ENCODE data around the gene ARID2.

ARID2 gene

GRCh38 chr12:45737638-45738037, 8.1 kb downstream of the ARID2 start:
- Histone ChIP-seq H3K4me3 (ENCODE audit: low read depth in 1 of 2, low read length in 2 of 2) (no peak overlapping the region), H3K27ac (ENCODE audit: low read depth, low read length) (no peak overlapping the region), H3K27me3 (ENCODE audit: control insufficient read depth in 1 of 2, insufficient read depth in 2 of 2, low read length in 2 of 2) (no peaks in the 10 kb centered on the region), H3K4me1 (ENCODE audit: insufficient read depth, low read length) (peaks cover 21% of the 10 kb centered on the region), H3K36me3 (ENCODE audit: insufficient read depth, low read length) (no peaks in the 10 kb centered on the region), H3K9me3 (ENCODE audit: low read length) (no peaks in the 10 kb centered on the region), H3K9ac (ENCODE audit: low read length) (no peak overlapping the region)

GRCh38 chr12:45742590-45742989, 13.1 kb downstream of the ARID2 start:
- Histone ChIP-seq H3K27me3 (ENCODE audit: control insufficient read depth in 1 of 2, insufficient read depth in 2 of 2, low read length in 2 of 2) (no peaks in the 10 kb centered on the region), H3K9me3 (ENCODE audit: low read length) (no peaks in the 10 kb centered on the region), H3K36me3 (ENCODE audit: insufficient read depth, low read length) (no peaks in the 10 kb centered on the region), H3K9ac (ENCODE audit: low read length) (no peak overlapping the region), H3K27ac (ENCODE audit: low read depth, low read length) (no peak overlapping the region), H3K4me1 (ENCODE audit: insufficient read depth, low read length) (no peaks in the 10 kb centered on the region), H3K4me3 (ENCODE audit: low read depth in 1 of 2, low read length in 2 of 2) (no peak overlapping the region)

- Histone ChIP-seq H3K36me3 (ENCODE audit: insufficient read depth, low read length) (no peaks in the 10 kb centered on the region), H3K9ac (ENCODE audit: low read length) (no peak overlapping the region), H3K4me1 (ENCODE audit: insufficient read depth, low read length) (no peaks in the 10 kb centered on the region), H3K4me3 (ENCODE audit: low read depth in 1 of 2, low read length in 2 of 2) (no peak overlapping the region), H3K9me3 (ENCODE audit: low read length) (no peaks in the 10 kb centered on the region), H3K27me3 (ENCODE audit: control insufficient read depth in 1 of 2, insufficient read depth in 2 of 2, low read length in 2 of 2) (no peaks in the 10 kb centered on the region), H3K27ac (ENCODE audit: low read depth, low read length) (no peak overlapping the region)
Measured at GRCh38 chr12:45743247-45743646, 13.7 kb downstream of the ARID2 start.

GRCh38 chr12:45745861-45746277, 16.4 kb downstream of the ARID2 start:
- H3K36me3 ChIP-seq (ENCODE audit: insufficient read depth, low read length) = no peaks in the 10 kb centered on the region
- H3K27ac ChIP-seq (ENCODE audit: low read depth, low read length) = no peak overlapping the region
- H3K9ac ChIP-seq (ENCODE audit: low read length) = no peak overlapping the region
- no peaks in the 10 kb centered on the region for H3K4me1 ChIP-seq (ENCODE audit: insufficient read depth, low read length)
- no peaks in the 10 kb centered on the region for H3K27me3 ChIP-seq (ENCODE audit: control insufficient read depth in 1 of 2, insufficient read depth in 2 of 2, low read length in 2 of 2)
- H3K9me3 ChIP-seq (ENCODE audit: low read length) = no peaks in the 10 kb centered on the region
- H3K4me3 ChIP-seq (ENCODE audit: low read depth in 1 of 2, low read length in 2 of 2) = no peak overlapping the region

- no peak overlapping the region for H3K27ac ChIP-seq (ENCODE audit: low read depth, low read length)
- no peaks in the 10 kb centered on the region for H3K27me3 ChIP-seq (ENCODE audit: control insufficient read depth in 1 of 2, insufficient read depth in 2 of 2, low read length in 2 of 2)
- no peak overlapping the region for H3K9ac ChIP-seq (ENCODE audit: low read length)
- no peak overlapping the region for H3K4me3 ChIP-seq (ENCODE audit: low read depth in 1 of 2, low read length in 2 of 2)
- H3K9me3 ChIP-seq (ENCODE audit: low read length) = no peaks in the 10 kb centered on the region
- H3K36me3 ChIP-seq (ENCODE audit: insufficient read depth, low read length) = no peaks in the 10 kb centered on the region
- H3K4me1 ChIP-seq (ENCODE audit: insufficient read depth, low read length) = peaks cover 20% of the 10 kb centered on the region
Measured at GRCh38 chr12:45756666-45757065, 27.2 kb downstream of the ARID2 start.

- no peak overlapping the region for H3K27ac ChIP-seq (ENCODE audit: low read depth, low read length)
Measured at GRCh38 chr12:45757172-45757571, 27.7 kb downstream of the ARID2 start.

GRCh38 chr12:45760333-45760732, 30.8 kb downstream of the ARID2 start:
- Histone ChIP-seq H3K9me3 (ENCODE audit: low read length) (no peaks in the 10 kb centered on the region), H3K36me3 (ENCODE audit: insufficient read depth, low read length) (no peaks in the 10 kb centered on the region), H3K9ac (ENCODE audit: low read length) (no peak overlapping the region), H3K27ac (ENCODE audit: low read depth, low read length) (no peak overlapping the region), H3K4me3 (ENCODE audit: low read depth in 1 of 2, low read length in 2 of 2) (no peak overlapping the region), H3K4me1 (ENCODE audit: insufficient read depth, low read length) (peaks cover 9% of the 10 kb centered on the region), H3K27me3 (ENCODE audit: control insufficient read depth in 1 of 2, insufficient read depth in 2 of 2, low read length in 2 of 2) (no peaks in the 10 kb centered on the region)

More at GRCh38 chr12:45757172-45757571, 27.7 kb downstream of the ARID2 start:
- Histone ChIP-seq H3K27me3 (ENCODE audit: control insufficient read depth in 1 of 2, insufficient read depth in 2 of 2, low read length in 2 of 2) (no peaks in the 10 kb centered on the region), H3K36me3 (ENCODE audit: insufficient read depth, low read length) (no peaks in the 10 kb centered on the region), H3K9me3 (ENCODE audit: low read length) (no peaks in the 10 kb centered on the region), H3K4me3 (ENCODE audit: low read depth in 1 of 2, low read length in 2 of 2) (no peak overlapping the region), H3K9ac (ENCODE audit: low read length) (no peak overlapping the region), H3K4me1 (ENCODE audit: insufficient read depth, low read length) (peaks cover 19% of the 10 kb centered on the region)

GRCh38 chr12:45762185-45763110, 32.9 kb downstream of the ARID2 start:
- Histone ChIP-seq H3K9ac (ENCODE audit: low read length) (no peak overlapping the region), H3K27me3 (ENCODE audit: control insufficient read depth in 1 of 2, insufficient read depth in 2 of 2, low read length in 2 of 2) (no peaks in the 10 kb centered on the region), H3K4me3 (ENCODE audit: low read depth in 1 of 2, low read length in 2 of 2) (no peak overlapping the region), H3K36me3 (ENCODE audit: insufficient read depth, low read length) (no peaks in the 10 kb centered on the region), H3K4me1 (ENCODE audit: insufficient read depth, low read length) (peaks cover 9% of the 10 kb centered on the region), H3K9me3 (ENCODE audit: low read length) (no peaks in the 10 kb centered on the region), H3K27ac (ENCODE audit: low read depth, low read length) (no peak overlapping the region)

GRCh38 chr12:45763381-45763780, 33.9 kb downstream of the ARID2 start:
- Histone ChIP-seq H3K36me3 (ENCODE audit: insufficient read depth, low read length) (no peaks in the 10 kb centered on the region), H3K27me3 (ENCODE audit: control insufficient read depth in 1 of 2, insufficient read depth in 2 of 2, low read length in 2 of 2) (no peaks in the 10 kb centered on the region), H3K4me3 (ENCODE audit: low read depth in 1 of 2, low read length in 2 of 2) (no peak overlapping the region), H3K9ac (ENCODE audit: low read length) (no peak overlapping the region), H3K9me3 (ENCODE audit: low read length) (no peaks in the 10 kb centered on the region), H3K27ac (ENCODE audit: low read depth, low read length) (no peak overlapping the region), H3K4me1 (ENCODE audit: insufficient read depth, low read length) (peaks cover 9% of the 10 kb centered on the region)

- no peak overlapping the region for H3K27ac ChIP-seq (ENCODE audit: low read depth, low read length)
- H3K9me3 ChIP-seq (ENCODE audit: low read length) = no peaks in the 10 kb centered on the region
- no peaks in the 10 kb centered on the region for H3K4me1 ChIP-seq (ENCODE audit: insufficient read depth, low read length)
- no peaks in the 10 kb centered on the region for H3K36me3 ChIP-seq (ENCODE audit: insufficient read depth, low read length)
- no peak overlapping the region for H3K4me3 ChIP-seq (ENCODE audit: low read depth in 1 of 2, low read length in 2 of 2)
- H3K9ac ChIP-seq (ENCODE audit: low read length) = no peak overlapping the region
- H3K27me3 ChIP-seq (ENCODE audit: control insufficient read depth in 1 of 2, insufficient read depth in 2 of 2, low read length in 2 of 2) = no peaks in the 10 kb centered on the region
Measured at GRCh38 chr12:45768194-45768593, 38.7 kb downstream of the ARID2 start.

- no peaks in the 10 kb centered on the region for H3K9me3 ChIP-seq (ENCODE audit: low read length)
- H3K4me3 ChIP-seq (ENCODE audit: low read depth in 1 of 2, low read length in 2 of 2) = no peak overlapping the region
- peaks cover 12% of the 10 kb centered on the region for H3K4me1 ChIP-seq (ENCODE audit: insufficient read depth, low read length)
- H3K27me3 ChIP-seq (ENCODE audit: control insufficient read depth in 1 of 2, insufficient read depth in 2 of 2, low read length in 2 of 2) = no peaks in the 10 kb centered on the region
- no peak overlapping the region for H3K27ac ChIP-seq (ENCODE audit: low read depth, low read length)
- H3K36me3 ChIP-seq (ENCODE audit: insufficient read depth, low read length) = no peaks in the 10 kb centered on the region
- no peak overlapping the region for H3K9ac ChIP-seq (ENCODE audit: low read length)
Measured at GRCh38 chr12:45773747-45774146, 44.2 kb downstream of the ARID2 start.
